HG03565 (cell line): ENCODE measurements around the gene SBK3.
A peak's percentile ranks its signal among the peaks of the same experiment; 100 is the strongest.
"Not testable (repeated sequence)": the region's sequence is repeated elsewhere in the genome, so short reads cannot be mapped to it uniquely, and the experiment has no call there.

Source experiments
- ATAC-seq: cut with Tn5 transposase; IDR thresholded peaks from one replicate; pipeline ENCODE4 v1.9.1; 2021; ENCODE audit warnings: mild to moderate bottlenecking, moderate library complexity; ENCODE audit not compliant: unreplicated experiment

Gene SBK3

DNA sequence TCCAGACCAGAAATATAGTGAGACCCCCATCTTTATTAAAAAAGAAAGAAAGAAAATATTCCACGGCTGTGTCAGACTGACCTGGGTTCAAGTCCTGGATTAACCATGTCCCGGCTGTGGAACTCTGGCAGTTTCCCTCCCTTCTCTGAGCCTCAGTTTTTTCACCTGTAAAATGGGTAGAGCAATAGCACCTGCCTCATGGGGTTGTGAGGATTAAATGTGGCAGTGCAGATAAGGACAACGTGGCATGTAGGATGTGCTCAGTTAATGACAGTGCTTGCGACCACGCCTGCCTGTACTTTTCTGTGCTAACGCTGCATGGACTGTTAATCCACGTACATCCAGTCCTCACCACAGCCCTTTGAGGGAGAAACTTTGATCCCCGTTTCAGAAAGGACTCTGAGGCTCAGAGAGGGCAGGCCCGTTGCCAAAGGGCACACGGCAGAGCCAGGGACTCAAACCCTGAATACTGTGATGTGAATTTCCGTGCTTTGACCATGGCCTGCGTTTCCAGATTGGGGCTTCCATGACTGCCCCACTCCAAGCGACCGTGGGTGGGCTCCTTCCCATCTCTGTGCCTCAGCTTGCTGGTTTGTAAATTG is 24.6 kb downstream of the SBK3 start:
- no peak for ATAC-seq

DNA sequence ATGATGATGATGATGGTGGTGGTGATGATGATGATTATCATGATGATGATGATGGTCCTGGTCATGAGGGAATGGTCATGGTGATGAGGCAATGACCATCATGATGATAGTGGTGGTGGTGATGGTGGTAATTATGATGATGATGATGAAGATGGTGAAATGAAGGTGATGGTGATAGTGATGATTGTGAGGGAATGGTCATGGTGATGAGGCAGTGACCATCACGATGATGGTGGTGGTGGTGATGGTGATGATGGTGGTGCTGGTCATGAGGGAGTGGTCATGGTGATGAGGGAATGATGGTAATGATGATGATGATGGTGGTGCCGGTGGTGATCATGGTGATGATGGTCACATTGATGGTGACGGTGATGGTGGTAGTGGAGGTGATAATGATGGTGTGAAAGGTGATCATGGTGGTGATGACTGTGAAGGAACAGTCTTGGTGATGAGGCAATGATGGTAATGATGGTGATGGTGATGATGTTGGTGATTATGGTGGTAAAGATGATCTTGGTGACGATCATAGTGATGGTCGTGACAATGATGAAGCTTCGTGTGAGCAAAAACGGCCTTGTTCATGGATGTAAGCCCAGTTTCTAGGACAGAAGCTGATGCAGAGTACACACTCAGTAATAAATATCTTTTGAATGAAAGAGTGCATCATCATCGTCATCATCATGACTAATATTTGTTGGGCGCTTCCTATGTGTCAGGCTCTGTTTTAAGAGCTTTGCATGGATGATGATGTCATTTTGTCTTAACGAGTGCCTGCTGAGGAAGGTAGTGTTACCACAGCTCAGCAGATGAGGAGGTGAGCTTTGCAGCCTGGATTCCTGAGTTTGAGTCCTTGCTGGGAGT is 25.7 kb downstream of the SBK3 start:
- no peak for ATAC-seq

GRCh38 chr19:55516878-55517620 is 28.3 kb downstream of the SBK3 start:
- peak; percentile 95 for ATAC-seq

DNA sequence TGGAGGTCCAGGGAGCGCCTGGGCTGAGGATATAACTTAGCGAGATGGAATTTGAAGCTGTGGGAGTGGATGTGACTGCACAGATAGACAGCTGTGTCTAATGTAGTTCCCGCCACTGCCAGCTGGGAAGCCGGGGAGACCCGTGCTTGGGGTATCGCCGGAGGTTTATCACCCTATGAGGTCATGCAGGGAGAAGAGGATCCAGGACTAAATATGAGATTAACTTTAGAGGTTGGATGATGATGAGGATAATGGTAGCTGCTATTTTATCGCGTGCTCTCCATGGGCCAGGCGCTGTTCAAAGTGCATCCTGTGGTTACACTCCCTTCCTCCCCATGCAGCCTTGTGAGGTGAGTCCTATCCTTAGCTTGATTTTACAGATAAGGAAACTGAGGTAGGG is 37.2 kb downstream of the SBK3 start:
- ATAC-seq, result no peak

DNA sequence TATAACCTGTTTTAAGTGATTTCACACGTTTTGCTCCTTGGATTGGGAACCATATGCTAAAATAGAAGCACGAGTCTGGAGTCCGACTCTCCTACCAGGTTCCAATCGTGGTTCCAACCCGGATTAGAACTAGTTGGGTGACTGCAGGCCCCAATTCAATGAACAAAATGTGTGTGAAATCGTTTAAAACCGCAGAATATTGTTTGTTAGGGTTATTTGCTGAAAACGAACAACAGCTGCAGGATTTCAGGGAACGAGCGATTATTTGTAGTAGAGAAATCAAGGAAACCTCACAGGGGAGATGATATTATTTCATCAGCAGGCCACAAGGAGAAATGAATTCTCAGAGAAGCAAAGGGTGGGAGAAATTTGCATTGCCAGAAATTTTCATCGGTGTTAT is 40.4 kb downstream of the SBK3 start:
- no peak for ATAC-seq

DNA sequence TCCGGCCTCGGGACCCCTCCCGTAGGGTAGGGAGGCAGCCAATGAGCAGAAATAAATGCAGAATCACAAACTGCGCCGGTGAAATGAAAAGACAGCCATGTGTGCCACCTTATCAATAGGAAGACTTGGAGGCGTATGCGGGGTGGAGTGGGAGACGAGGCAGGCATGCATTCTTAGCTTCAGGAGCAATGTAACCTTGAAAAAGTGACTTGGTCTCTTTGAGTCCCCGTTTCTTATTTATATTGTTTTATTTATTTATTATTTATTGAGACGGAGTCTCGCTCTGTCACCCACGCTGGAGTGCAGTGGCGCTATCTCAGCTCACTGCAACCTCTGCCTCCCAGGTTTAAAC is 41.1 kb downstream of the SBK3 start:
- ATAC-seq, result no peak

- peak; percentile 89 for ATAC-seq
Observed at GRCh38 chr19:55503502-55504251, 41.7 kb downstream of the SBK3 start.

GRCh38 chr19:55503157-55503501 is 42.2 kb downstream of the SBK3 start:
- no peak for ATAC-seq

DNA sequence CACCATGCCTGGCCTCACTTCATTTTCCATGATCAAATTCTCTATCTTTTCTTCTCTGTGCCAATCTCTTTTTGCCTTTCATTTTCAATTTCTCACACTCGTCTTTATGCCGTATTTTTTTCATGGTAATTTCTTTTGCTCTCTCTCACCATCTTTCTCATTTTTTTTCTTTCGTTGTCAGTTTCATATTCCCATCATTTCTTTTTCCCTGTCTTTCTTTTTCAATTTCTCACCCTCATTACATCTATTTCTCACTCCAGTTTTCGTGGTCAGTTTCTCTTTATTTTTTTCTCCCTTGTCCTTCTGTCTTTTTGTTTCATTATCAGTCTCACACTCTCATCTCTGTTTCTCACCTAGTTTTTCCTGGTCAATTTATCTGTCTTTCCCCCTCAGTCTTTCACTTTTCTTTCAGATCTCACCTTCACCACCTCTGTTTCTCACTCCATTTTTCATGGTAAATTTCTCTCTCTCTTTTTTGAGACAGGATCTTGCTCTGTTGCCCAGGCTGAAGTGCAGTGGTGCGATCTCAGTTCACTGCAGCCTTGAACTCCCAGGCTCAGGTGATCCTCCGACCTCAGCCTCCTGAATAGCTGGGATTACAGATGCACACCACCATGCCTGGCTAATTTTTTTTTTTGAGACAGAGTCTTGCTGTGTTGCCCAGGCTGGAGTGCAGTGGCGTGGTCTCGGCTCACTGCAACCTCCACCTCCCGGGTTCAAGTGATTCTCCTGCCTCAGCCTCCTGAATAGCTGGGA is 43.0 kb downstream of the SBK3 start:
- no peak for ATAC-seq

DNA sequence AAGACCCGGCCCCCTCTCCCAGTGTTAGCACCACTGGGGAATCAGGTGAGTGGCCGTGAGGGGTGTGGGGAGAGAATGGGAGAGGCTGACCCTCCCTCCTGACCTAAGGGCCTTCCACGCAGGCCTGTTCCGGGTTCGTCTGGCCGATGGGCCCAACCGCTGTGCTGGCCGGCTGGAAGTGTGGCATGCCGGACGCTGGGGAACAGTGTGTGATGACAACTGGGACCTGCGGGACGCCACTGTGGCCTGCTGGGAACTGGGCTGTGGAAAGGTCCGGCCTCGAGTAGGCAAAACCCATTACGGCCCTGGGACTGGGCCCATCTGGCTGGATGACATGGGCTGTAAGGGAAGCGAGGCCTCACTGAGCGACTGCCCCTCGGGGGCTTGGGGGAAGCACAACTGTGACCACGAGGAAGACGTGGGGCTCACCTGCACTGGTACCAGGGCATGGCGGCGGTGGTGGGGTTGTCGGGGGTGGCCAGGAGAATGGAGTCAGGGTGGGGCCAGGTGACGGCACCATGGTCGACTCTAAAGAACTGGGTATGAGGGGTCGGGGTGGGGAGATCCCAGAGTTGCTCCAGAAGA is 44.9 kb downstream of the SBK3 start:
- ATAC-seq, result no peak

DNA sequence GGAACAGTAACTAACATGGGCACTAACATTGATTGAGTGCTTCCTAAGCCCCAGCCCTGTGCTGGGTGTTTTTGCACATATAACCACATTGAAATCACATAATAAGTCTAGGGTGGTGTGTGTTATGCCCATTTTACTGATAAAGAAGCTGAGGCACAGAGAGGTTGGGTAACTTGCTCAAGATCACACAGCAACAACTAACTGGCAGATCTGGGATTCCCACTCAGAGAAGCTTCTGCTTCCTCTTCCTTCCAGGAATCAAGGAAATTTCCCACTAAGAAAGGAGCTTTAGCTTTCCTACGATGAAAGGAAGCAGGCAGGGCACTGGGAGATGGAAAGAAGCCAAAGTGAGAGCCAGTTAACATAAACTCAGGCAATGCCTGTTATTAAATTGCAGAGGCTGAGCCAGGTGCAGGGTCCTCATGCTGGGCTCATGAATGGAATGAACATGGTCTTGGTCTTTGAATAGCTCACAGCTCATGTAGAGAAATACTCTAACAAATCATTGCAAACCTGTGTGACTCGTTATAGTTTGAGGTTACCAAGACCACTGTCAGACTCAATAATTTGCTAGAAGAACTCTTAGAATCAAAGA is 47.0 kb downstream of the SBK3 start:
- no peak for ATAC-seq

DNA sequence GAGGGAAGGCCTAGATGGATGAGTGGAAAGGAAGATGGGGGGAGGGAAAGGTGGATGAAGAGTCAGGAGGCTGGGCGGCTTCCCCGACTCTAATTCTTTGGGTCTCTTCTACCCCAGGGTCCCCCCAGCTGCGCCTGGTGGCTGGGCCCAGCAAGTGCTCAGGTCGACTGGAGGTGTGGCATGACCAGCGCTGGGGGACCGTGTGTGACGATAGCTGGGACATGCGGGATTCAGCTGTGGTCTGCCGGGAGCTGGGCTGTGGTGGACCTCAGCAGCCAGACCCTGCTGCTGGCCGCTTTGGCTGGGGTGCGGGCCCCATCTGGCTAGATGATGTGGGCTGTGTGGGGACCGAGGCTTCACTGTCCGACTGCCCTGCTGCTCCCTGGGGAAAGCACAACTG is 47.6 kb downstream of the SBK3 start:
- ATAC-seq, result no peak

GRCh38 chr19:55496820-55497219 is 48.5 kb downstream of the SBK3 start:
- ATAC-seq, result not testable (repeated sequence)

- ATAC-seq, result no peak
Observed at GRCh38 chr19:55495646-55496349, 49.5 kb downstream of the SBK3 start.

- no peak for ATAC-seq
Observed at GRCh38 chr19:55494172-55494761, 51.1 kb downstream of the SBK3 start.

DNA sequence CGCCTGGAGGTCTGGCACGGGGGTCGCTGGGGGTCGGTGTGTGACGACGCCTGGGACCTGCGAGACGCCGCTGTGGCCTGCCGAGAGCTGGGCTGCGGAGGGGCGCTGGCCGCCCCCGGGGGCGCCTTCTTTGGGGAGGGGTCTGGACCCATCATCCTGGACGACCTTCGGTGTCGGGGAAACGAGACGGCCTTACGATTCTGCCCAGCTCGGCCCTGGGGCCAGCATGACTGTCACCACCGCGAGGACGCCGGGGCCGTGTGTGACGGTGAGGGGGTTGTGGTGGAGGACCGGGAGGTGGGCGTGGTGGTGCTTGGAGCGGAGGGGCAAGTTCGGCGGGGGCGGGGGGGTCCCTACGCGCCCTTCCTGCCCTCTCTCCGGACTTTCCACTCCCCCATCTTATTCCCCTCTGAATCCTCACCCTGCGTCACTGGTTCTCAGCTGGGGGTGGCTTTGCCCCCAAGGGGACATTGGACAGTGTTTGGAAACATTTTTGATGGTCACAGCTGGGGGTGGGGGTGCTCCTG is 51.6 kb downstream of the SBK3 start:
- ATAC-seq, result no peak

- ATAC-seq, result no peak
Observed at GRCh38 chr19:55493052-55493644, 52.2 kb downstream of the SBK3 start.

- ATAC-seq, result no peak
Observed at GRCh38 chr19:55492362-55492944, 52.9 kb downstream of the SBK3 start.
